NCI-H1105 treated with DMSO at 0.1 percent for 48 hours (cell line): Measurements from ENCODE around the gene KIF26A.

Experiments
- DNase-seq: peaks from one replicate; lab custom pipeline; 2025; lab: John Stamatoyannopoulos, UW

Gene KIF26A

DNA sequence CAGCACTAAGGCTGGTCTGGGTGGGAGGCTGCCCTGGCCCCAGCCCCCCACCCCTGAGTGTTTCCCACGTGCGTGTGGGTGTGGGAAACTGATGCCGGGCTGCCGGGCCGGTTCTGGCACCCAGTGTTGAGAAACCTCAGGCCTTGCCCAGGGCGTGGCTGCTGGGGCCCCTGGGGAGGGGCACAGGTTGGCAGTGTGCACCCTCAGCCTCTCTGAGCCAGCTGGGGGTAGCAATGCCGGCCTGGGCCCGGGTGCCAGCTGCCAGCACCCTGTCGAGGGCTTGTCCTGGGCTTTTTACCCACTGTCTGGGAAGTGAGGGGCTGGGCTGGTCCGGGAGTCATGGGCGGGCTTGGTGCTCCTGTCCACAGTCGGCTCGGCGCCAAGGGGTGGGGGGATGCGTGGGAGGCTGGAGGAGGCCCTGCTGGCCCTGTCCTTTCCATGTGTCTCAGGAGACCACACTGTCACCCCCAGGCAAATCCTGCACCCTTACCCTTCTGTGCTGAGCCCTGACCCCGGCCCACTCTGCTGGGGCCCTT, 37.2 kb upstream of the KIF26A start:
- no peak for DNase-seq

DNA sequence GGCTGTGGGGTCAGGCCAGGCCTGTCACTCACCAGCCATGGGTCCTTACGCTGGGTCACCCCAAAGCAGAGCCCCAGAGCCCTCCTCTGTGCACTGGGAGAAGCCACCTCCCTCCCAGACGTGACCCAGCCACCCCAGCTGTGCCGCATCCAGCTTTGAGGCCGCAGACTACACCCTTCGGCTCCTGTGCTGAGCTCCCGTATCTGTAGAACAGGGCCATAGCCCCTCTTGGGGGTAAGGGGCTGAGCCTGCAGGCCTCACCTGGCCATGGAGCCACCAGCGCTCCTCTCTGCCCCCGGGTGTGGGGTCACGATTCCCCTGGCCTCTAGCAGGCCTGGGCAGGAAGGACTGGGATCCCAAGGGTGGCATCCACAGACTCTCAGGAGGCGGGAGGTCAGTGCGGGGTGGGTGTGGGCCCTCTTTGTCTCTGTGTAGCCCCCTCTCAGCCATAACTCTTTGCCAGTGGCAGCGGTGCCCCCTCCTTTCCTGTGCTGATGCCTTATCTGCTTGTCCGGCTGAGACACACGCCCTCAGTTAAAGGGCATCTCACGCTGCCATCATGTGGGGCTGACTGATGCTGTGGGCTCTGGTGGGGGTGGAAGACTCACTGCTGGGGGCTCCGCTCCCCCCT, 36.6 kb upstream of the KIF26A start:
- DNase-seq: no peak

DNA sequence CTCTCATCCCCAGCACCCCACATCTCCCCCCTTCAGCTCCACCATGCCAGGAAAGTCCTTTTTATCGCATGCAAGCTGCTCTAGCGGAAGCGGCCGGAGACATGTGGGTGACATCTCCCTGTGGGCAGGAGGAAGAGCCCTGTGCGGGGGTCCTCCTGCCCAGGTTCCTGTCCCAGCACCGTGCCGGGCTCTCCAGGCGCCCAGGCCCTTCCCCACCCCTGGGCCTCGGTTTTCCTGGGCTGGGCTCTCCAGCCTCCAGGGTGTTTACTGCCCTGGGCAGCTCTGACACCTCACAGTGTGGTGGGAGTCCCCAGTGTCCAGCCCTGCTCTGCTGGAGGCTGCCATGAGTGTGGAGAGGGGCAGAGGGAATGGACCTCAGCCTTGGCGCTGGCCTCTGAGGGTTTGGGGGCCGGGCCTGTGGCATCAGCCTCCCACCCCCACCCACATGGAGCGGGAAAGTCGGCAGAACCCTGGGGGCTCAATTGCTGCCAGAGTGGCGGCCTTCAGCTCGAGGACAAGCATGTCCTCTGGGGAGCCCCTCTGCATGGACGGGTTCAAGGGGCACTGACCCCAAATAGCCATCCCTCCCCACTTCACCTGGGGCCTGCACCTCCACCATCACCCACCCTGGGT, 36.0 kb upstream of the KIF26A start:
- no peak for DNase-seq

DNA sequence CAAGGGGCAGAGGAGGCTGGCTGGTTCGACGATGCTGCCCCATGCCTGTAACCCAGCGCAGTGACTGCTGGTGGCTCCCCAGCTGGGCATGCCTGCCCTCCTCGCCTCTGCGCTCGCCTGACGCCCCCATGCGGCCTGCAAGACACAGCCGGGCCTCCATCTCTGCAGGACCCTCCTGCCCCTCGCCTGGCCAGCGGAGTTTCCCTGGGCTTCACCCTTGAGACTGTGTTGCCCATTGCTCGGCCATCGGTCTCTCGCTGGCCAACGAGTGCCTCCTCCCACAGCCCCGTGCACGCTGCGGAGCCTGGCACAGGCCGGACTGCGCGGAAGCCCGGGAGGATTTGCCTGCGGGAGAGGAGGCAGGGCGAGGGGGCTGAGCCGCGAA, 35.3 kb upstream of the KIF26A start:
- DNase-seq: no peak

DNA sequence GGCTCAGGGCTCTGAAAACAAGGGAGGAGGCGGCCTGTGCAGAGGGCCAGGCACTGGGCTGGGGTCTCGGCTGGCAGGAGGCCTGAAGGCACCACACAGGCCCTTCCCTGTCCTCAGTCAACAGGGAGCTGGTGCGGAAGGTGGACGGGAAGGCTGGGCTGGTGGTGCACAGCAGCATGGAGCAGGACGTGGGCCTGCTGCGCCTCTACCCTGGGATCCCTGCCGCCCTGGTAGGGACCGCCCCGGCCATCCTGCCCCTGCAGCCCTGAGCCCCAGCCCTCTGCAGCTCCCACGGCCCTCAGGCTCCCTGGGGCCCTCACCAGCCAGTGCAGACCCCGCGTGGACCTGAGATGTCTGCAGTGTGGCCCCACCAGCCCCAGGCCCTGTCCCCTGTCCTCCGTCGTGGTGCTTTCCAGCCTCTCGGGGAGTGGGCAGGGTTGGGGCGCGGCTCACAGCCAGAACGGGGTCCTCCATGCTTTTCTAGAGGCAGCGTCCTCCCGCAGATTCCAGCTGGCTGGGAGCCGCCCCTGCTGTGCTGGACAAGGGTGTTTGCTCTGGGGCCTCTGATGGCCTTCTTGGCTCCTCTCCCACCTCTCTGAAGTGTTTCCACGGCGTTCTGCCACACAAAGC, 34.8 kb upstream of the KIF26A start:
- DNase-seq: no peak

DNA sequence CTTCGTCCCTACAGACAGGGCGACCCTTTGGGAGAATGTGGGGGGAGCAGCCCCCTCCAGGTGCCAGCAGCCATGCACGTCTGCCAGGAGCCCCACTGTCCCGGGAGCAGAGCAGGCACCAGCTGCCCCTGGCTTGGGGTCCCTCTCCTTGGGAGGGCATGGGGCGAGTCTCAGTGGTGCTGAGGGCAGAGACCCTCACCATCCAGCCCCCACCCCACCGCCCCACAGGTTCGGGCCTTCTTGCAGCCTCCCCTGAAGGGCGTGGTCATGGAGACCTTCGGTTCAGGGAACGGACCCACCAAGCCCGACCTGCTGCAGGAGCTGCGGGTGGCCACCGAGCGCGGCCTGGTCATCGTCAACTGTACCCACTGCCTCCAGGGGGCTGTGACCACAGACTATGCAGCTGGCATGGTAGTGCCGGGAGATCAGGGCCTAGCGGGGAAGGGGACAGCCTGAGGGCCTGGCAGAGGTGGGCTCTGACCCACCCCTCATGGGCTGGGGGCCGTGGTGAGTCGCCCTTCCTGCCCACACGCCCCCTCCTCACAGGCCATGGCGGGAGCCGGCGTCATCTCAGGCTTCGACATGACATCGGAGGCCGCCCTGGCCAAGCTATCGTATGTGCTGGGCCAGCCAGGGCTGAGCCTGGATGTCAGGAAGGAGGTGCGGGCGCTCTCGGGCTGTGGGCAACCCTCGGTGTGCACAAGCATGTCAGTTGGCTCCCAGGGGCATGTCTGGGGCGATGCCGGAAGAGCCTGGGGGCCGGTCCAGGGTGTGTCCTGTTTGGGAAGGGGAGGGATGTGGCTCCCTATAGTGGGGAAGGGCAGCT, 34.1 kb upstream of the KIF26A start:
- no peak for DNase-seq

DNA sequence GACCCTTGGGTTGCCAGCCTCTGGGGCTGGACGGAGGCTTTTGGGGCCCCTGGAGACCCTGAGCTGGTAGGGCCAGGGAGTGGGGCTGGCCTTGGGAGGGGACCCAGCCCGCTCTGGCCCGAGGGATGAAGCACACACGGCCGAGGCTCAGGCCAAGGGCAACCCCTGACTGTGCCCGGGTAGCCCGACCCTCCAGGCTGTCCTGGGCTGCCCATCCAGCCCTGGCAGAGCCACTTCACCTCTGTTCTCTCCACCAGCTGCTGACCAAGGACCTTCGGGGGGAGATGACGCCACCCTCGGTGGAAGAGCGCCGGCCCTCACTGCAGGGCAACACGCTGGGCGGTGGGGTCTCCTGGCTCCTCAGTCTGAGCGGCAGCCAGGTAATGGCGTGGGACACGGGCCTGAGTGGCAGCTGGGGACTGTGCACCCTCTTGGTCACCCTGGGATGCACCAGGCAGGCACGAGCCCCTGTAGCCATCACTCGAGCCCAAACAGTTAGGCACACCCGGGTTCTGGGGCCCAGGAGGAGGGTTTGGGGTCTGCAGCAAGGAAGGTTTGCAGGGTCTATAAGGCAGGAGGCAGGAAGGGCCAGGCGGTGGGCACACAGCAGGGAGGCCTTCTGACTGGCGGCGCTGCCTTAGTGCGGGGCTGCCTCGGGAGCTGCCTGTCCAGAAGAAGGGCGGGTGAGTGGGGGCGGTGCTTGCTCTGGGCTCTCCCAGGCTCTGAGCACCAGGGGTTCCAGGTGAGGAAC, 33.1 kb upstream of the KIF26A start:
- DNase-seq: no peak

DNA sequence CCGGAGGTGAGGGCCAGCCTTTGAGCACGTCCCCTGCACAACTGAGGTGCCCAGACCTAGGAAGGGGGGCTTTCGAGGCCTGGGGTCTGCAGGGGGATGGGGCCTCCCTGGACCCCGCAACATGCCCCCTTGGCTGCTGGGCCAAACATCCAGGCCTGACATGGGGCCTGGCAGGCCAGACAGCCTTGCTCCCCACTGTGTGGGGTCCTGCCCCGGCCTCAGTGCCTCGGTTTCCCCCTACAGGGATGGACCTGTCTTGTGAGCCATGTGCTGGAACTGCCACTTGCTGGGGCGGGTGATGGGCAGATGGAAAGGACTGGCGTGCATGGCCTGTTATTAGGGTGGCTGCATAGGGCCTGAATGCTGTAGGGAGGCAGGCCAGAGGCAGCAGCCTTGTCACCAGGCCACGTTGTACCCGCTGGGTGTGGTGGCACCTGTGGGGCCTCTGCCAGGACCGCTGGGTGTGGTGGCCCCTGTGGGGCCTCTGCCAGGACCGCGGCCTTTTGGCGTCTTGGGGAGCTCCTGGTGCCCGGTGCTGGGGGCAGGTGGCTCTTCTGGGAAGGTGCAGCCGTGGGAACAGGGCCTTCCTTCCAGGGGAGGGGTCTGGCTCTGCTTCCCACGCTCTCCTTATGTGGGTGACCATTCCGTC, 32.4 kb upstream of the KIF26A start:
- DNase-seq: no peak

DNA sequence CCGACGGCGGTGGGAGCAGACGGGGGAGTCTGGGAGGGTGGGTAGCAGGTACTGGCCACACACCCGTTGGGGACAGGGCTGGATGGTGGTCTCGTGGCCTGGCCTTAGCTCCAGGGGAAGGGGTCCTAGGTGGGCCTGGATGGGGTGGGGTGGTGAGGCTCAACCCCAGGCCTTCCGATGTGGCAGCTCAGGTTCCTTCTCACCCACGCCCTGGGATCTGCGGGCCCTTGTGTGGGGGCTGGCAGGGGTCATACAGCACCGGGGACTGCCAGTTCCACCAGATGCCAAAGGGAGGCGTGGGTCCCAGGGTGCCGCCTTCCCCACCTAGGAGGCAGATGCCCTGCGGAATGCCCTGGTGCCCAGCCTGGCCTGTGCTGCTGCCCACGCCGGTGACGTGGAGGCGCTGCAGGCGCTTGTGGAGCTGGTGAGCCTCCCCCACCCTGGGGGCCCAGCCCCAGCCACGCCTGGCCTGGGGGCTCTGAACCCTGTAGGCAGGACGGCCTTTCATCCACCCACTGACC, 31.9 kb upstream of the KIF26A start:
- DNase-seq: no peak

DNA sequence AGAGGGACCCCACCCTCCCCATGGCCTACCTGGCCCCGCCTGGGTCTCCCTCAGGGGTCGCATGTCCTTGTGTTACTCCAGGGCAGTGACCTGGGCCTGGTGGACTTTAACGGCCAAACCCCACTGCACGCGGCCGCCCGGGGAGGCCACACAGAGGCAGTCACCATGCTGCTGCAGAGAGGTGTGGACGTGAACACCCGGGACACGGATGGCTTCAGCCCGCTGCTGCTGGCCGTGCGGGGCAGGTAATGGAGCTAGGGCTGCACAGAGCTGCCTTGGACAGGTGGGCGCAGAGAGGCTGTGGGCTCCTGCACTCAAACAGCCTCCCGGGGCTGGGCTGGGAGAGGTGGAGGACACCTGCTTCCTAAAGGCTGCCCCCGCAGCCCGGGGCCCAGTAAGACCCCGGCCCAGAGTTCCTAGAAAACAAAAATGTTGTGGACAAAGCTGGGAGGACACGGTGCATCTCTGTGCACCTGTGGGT, 31.2 kb upstream of the KIF26A start:
- no peak for DNase-seq

DNA sequence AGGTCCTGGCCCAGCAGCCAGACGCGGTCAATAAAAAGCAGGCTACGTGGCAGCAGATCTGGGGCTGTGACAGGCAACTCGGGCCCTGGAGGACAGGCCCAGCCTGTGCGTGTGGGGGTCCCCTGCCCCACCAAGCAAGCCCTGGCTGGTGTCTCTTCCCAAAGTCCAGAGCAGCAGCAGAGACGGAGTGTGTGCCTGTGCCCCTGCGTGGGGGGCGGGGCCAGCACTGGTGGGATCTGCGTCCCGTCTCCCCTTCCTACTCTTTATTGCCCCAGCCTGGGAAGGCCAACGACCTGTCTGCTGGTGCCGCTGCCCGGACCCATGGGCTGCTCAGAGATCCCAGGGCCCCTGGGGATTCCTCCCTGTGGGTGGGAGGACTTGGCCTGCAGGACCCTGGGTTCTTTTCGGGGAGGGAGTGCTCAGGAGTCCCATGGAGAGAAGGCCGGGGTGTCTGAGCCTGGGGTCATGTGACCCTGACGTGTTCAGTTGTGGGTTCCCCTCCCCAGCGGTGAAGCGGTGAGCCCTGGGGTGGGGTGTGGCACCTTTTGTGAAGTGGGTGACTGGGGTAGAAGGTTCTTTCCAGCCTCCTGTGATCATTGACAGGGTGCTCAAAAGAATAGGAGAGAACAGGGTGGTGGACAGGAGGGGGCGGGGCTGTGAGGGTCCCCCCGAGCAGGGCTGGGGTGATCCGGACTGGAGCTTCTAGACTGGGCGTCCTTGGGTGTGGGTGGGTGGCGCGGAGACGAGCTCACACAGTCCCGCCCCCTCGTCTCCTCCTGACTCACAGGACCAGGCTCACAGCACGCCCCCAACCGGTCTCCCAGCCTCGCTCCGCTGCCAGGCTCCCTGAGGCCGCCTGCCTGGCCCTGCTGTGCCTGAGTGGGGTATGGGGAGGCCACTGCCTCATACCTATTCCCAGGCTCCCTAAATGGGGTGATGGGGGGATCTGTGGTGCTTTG, 30.5 kb upstream of the KIF26A start:
- no peak for DNase-seq

DNA sequence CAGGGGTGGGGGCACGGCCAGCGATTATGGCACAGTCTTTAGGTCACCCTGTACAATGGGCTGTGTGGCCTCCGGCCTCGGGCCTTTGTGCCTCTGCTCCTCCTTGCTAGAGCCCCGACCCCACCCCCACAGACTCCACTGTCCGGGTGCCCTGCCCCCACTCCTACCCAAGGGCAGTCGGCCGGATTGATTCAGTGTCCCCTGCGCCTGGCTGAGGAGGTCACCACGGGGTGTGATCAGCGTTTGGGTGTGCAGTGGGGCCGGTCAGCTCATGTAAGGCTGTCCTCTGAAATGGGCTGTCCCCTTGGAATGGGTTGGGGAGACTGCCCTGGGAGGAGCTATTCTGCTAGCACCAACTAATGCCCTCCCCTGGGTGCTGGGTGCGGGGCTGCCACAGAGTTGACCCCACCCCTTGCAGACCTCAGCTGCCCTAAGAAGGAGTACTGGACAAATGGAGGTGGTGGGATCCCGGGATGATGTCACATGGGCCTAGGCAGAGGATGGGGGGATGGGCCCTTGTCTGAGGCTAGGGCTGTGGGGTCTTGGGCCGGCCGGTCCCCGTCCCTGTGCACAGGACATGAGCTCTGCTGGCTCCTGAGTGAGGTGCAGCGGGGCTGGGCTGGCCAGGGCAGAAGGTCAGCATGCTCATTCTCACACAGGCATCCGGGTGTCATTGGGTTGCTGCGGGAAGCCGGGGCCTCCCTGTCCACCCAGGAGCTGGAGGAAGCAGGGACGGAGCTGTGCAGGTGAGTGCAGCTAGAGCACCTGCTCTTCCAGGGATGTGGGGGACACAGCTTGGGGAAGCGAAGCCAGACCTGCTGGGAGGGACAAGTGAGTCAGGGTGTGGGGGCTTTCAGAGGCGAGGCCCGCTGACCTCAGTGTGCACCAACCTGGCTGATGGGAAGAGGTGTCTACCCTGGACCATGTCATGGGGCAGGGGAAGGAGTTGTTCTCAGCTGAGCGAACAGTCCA, 29.5 kb upstream of the KIF26A start:
- no peak for DNase-seq

DNA sequence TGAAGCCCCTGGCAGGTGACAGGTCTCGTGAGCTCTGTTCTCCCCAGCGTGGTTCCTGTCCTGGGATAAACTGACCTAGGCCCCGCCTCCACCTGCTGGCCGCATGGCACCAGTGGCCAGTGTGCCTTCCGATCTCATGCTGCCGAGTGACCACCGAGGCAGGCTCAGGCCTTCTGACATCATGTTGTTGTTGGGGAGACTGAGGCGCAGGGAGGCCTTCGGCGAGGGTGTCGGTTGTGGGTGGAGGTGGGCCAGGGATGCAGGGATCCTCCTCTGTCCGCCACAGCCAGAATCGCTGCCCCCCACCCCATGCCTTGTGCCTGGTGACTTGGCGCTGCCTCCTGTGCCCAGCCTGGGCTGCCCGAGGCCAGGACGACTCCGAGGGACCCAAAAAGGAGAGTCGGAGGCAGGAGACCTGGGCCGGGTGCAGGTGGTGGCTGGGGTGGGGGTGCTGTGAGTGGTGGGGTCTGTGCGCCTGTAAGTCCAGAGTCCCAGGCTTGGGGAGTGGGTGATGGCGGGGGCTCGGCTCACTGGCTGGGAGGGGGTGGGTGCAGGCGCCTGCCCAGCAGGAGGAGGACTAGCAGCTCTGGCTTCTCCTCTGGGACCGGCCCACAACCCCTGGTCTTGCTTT, 28.5 kb upstream of the KIF26A start:
- no peak for DNase-seq

DNA sequence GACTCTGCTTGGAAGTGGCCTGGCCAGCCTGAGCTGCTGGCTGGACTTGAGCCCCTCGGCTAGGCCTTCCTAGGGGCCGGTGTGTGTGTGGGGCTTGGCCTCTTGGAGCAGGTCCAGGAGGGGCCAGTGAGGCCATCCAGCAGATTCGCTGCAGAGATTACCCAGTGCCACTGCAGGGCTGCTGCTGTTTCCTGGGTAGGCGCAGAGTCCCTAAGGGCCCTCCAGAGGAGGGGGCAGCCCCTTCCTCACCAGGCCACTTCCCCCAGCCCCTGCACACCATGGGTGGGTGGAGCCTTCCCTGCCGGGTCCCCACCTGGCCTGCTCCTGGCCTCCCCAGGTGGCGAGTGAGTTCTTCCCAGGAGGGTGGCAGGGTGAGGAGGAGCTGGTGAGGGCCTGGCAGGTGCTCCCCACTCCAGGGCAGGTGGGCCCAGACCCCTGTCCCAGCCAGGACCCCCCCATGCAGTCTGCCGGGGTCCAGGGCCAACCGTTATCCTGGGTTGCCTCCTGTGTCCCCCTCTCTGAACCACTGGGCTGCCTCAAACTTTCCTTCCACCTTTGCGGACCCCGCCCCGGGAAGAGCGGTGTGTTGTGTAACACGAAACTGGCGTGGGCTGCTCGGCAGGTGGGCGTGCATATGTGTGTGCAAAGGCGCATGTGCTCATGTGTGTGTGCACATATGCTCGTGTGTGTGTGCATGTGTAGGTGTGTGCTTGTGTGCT, 27.7 kb upstream of the KIF26A start:
- DNase-seq: no peak

DNA sequence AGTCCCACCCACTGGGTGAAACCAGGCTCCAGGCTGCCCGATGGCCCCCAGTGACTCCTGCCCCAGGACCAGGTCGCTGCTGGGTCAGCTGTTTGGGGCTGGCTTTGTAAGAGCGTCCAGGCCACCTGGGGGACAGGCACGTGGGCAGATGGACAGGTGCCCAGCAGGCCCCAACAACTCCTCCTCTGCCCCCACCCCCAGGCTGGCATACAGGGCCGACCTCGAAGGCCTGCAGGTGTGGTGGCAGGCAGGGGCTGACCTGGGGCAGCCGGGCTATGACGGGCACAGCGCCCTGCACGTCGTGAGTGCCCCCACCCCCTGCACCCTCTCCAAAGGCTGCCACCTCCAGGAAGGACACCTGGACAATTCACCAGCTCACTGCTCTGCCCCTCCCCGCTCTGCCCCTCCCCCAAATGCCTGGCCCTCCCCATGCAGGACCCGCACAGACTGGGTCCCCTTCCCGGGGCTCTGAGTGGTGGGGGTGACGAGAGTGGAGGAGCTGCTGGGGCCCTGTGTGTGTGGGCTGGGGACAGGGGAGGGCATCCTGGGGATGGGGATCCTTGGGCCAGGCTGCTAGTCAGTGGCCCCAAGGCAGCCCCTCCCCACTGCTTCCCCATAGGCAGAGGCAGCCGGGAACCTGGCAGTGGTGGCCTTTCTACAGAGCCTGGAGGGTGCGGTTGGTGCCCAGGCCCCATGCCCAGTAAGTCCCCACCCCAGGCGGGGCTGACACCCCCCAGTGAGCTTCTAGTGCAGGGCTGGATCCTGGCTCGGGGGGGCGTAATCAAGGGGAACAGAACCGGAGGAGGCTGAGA, 26.9 kb upstream of the KIF26A start:
- DNase-seq: no peak

DNA sequence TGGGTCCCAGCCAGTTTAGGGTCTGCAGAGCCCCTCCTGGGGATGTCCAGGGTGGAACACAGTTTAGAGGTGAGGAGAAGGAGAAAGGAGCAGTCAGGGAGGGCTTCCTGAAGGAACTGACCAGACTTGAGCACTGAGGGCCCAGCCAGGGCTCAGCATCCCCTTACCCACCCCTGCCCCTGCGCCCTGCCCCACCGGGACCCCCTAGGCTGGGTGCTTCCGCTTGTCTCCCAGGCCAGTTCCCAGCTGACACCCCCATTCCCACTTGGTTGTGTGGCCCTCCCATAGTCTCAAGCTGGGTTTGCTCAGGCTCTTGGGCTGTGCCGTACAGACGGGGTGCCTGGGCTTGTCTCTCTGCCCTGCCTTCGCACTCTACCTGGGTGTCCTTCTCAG, 26.3 kb upstream of the KIF26A start:
- no peak for DNase-seq
